Stimulated activated CD8-positive, alpha-beta memory T cell treated with anti-CD3 and anti-CD28 coated beads, Interleukin-15, amount 100 ng/mL, for 1 hour (primary cell): Measurements from ENCODE around the gene RAC3.

Source experiments
- DNase-seq: peaks from one replicate; pipeline ENCODE4 v3.0.0-alpha.2; 2020; ENCODE audit warnings: low read depth

RAC3 gene

GRCh38 chr17:82041144-82041814 is 9.8 kb downstream of the RAC3 start:
- DNase-seq = no peak

- no peak for DNase-seq
These were observed 11.2 kb downstream of the RAC3 start for GRCh38 chr17:82042649-82043048.

GRCh38 chr17:82043507-82043906 is 12.0 kb downstream of the RAC3 start:
- DNase-seq = no peak

- no peak for DNase-seq
These were observed 14.5 kb downstream of the RAC3 start for GRCh38 chr17:82045936-82046484.

GRCh38 chr17:82046903-82047302 is 15.4 kb downstream of the RAC3 start:
- no peak for DNase-seq

GRCh38 chr17:82047379-82047778 is 15.9 kb downstream of the RAC3 start:
- no peak for DNase-seq

GRCh38 chr17:82047914-82048570 is 16.6 kb downstream of the RAC3 start:
- no peak for DNase-seq

GRCh38 chr17:82048571-82048971 is 17.1 kb downstream of the RAC3 start:
- no peak for DNase-seq

GRCh38 chr17:82049106-82049505 is 17.6 kb downstream of the RAC3 start:
- no peak for DNase-seq

GRCh38 chr17:82049521-82049971 is 18.1 kb downstream of the RAC3 start:
- DNase-seq = no peak

- no peak for DNase-seq
These were observed 18.8 kb downstream of the RAC3 start for GRCh38 chr17:82050152-82050760.

GRCh38 chr17:82050761-82051641 is 19.5 kb downstream of the RAC3 start:
- DNase-seq = no peak

GRCh38 chr17:82051776-82052637 is 20.5 kb downstream of the RAC3 start, which contains the start of the genes GPS1 and RFNG:
Gene GPS1, plus strand, starts transcription at chr17:82051898. Its CDS starts 34 bp downstream, at chr17:82051932.
Gene RFNG, minus strand, starts transcription at chr17:82051811. Its CDS starts 45 bp downstream, at chr17:82051766.
- DNase-seq = peak; percentile 64

- no peak for DNase-seq
These were observed 21.2 kb downstream of the RAC3 start for GRCh38 chr17:82052638-82053059.

GRCh38 chr17:82053130-82053529 is 21.7 kb downstream of the RAC3 start:
- no peak for DNase-seq

- no peak for DNase-seq
These were observed 22.2 kb downstream of the RAC3 start for GRCh38 chr17:82053556-82054263.

- DNase-seq = no peak
These were observed 23.0 kb downstream of the RAC3 start for GRCh38 chr17:82054351-82055022.

- DNase-seq = no peak
These were observed 23.8 kb downstream of the RAC3 start for GRCh38 chr17:82055023-82055964.
